Omental fat pad (tissue), 4 donors: Measurements from ENCODE around the gene IPO5. TPM values are rescaled to one million over a fixed set of nuclear protein-coding genes. Genes with fewer than 3 reads are reported as not detected.

Experiments used
- ATAC-seq: fragments of 150-250 bp; one replicate; pipeline ENCODE4 v1.9.1; 2016; ENCODE audit warnings: mild to moderate bottlenecking, moderate library complexity; ENCODE audit not compliant: low FRiP score
- DNase-seq: peaks from one replicate; pipeline ENCODE4 v3.0.0-alpha.2; 2019; ENCODE audit warnings: low spot score
- CTCF ChIP-seq, 3 donors: fragments of 450-650 bp; IDR thresholded peaks; one replicate each; pipeline ENCODE4 v1.5.1; 2016 to 2017; ENCODE audit warnings: antibody characterized with exemption in 3 of 3, mild to moderate bottlenecking in 3 of 3, moderate library complexity in 2 of 3
- total RNA-seq, 4 donors: library from RNA; depleted of rRNA; stranded (reverse); fragments of >200 nt; gene quantifications; one replicate each; pipeline ENCODE4 v1.1.0, GENCODE V29; 2016

IPO5 gene
- total RNA-seq, 4 donors from 2014 or later, result 106 to 170 (median 132) TPM

DNA sequence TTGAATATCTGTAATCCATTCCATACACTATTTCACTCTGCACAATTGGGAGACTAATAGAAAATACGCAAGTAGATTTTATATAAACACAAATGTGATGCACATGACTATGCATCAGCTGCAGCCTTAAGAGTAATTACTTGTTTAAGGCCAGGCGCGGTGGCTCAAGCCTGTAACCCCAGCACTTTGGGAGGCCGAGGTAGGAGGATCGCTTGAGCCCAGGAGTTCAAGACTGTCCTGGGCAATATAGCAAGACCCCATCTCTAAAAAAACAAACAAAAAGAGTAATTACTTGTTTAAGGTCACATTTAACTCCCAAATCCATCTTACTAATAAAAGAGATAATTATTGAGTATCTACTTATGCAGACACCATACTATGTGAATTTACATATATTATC is 18.0 kb downstream of the IPO5 start:
- DNase-seq (no peak), ATAC-seq (no peak)
- TF ChIP-seq CTCF (IDR thresholded peaks at IDR 0.05), result no peak

GRCh38 chr13:97974773-97975172 is 21.3 kb downstream of the IPO5 start:
- no peak for TF ChIP-seq CTCF (IDR thresholded peaks at IDR 0.05)
- DNase-seq (no peak), ATAC-seq (no peak)

DNA sequence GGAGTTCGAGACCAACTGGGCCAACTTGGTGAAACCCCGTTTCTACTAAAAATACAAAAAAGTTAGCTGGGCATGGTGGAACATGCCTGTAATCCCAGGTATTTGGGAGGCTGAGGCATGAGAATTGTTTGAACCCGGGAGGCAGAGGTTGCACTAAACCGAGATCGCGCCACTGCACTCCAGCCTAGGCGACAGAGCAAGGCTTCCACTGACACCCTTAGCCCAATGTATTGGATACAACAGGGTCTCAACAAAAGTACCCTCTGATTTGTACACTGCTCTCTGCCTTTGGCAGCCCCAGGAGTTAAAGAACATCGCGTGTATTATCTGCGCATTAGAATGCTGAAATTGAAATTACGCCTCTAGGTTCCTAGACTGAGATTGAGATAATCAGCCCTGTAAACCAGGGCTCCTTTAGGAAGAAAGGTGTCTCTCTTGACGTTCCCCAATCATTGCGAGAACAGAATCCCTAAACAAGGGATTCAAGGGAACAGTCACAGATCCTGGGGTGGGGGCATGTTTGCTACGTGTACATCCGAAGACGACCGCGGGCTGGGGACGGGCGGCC is 21.9 kb downstream of the IPO5 start:
- no peak for DNase-seq

GRCh38 chr13:97975848-97976609 is 22.6 kb downstream of the IPO5 start:
- DNase-seq (peak; percentile 56), ATAC-seq (peak; percentile 95)
- TF ChIP-seq CTCF (IDR thresholded peaks at IDR 0.05), result no peak

More for the DNA sequence above, 21.9 kb downstream of the IPO5 start:
- TF ChIP-seq CTCF (IDR thresholded peaks at IDR 0.05), result no peak
- ATAC-seq, result no peak

GRCh38 chr13:97976610-97977521 is 23.4 kb downstream of the IPO5 start:
- no peak for TF ChIP-seq CTCF (IDR thresholded peaks at IDR 0.05)
- DNase-seq (no peak), ATAC-seq (peak; percentile 18)

DNA sequence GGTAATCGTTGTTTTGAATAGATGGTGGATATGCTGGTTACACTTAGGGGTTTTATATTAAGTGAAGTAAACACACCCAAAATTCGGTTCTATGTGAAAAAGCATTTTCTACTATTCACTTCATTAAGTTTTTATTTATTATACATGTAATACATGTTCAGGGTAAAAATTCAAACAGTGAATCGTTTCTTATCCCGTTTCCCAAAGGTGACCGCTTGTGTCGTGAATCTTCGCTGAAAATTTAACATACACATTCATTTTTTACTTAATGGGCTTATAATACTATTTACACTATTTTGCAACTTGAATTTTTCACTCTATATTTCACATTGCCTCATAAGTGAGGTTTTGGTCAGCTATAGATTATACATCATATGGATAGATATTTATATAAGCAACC is 24.5 kb downstream of the IPO5 start:
- no peak for DNase-seq
- no peak for ATAC-seq
- TF ChIP-seq CTCF (IDR thresholded peaks at IDR 0.05), result no peak
